Thyroid gland (tissue), 4 donors: ENCODE data around the gene ERBB2.

Experiments used
- POLR2A ChIP-seq, 2 donors: fragments of 450-650 bp; IDR thresholded peaks; one replicate each; pipeline ENCODE4 v1.6.1; 2017; ENCODE audit warnings: antibody characterized with exemption in 2 of 2, mild to moderate bottlenecking in 2 of 2, moderate library complexity in 1 of 2
- TF ChIP-seq, protein P1 (sequence below), 6 experiments: fragments of 200-600 bp in 3 of 6; fragments of 450-650 bp in 3 of 6; sonication (generic) in 3 of 6; IDR thresholded peaks; one replicate each; pipeline ENCODE4 v1.5.1; 2016 to 2019; ENCODE audit warnings: antibody characterized with exemption in 6 of 6, mild to moderate bottlenecking in 2 of 6, inconsistent platforms in 1 of 6, moderate library complexity in 1 of 6

DNA sequence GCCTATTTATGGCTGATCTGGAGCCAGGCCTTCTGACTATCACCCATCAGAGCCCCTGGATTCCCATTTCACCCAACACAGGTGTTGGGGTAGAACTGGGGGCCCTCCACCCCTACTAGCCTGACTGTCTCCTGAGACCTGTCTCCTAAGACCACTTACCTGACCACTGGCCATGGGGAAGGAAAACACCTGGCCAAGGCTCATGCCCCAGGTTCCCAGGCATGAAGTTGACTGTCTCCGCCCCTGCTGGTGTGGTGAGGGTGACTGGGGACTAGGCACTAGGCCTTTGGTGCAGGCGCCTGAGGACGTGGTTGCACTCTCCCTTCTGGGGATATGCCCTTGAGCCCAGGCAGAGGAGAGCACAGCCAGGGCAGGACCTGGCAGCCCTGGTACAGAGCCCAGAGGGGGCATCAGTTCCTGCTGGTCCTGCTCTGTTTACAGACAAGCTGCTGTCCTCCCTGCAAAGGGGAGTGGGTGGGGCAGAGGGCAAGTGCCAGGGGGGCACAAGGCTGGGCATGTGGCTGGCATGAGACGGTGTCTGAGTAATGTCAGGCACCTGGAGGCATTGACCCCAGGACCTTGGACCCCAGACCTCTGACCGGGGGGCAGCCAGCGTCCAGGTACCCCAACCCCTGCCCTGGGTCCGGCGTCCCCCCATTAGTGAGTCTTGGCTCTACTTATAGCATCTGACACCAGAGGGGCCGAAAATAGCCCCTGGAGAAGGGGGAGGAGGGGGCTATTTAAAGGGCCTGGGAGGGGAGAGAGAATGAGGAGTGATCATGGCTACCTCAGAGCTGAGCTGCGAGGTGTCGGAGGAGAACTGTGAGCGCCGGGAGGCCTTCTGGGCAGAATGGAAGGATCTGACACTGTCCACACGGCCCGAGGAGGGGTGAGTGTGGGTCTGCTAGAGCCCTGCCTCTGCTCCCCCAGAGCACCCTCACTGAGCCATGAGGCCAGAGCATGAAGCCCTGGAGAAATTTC lies 35.0 kb upstream of the ERBB2 start, which contains the start of gene TCAP:
- TF ChIP-seq, protein P1, sequence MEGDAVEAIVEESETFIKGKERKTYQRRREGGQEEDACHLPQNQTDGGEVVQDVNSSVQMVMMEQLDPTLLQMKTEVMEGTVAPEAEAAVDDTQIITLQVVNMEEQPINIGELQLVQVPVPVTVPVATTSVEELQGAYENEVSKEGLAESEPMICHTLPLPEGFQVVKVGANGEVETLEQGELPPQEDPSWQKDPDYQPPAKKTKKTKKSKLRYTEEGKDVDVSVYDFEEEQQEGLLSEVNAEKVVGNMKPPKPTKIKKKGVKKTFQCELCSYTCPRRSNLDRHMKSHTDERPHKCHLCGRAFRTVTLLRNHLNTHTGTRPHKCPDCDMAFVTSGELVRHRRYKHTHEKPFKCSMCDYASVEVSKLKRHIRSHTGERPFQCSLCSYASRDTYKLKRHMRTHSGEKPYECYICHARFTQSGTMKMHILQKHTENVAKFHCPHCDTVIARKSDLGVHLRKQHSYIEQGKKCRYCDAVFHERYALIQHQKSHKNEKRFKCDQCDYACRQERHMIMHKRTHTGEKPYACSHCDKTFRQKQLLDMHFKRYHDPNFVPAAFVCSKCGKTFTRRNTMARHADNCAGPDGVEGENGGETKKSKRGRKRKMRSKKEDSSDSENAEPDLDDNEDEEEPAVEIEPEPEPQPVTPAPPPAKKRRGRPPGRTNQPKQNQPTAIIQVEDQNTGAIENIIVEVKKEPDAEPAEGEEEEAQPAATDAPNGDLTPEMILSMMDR (IDR thresholded peaks at IDR 0.05): no peak
- no peak for TF ChIP-seq POLR2A (IDR thresholded peaks at IDR 0.05)
